HG03575 (cell line): ENCODE results near the gene LYZL6.

Experiments
- ATAC-seq: cut with Tn5 transposase; IDR thresholded peaks from one replicate; pipeline ENCODE4 v1.9.1; 2021; ENCODE audit not compliant: unreplicated experiment, insufficient number of reproducible peaks, low FRiP score; ENCODE audit errors: extremely low read depth

LYZL6 gene, protein sequence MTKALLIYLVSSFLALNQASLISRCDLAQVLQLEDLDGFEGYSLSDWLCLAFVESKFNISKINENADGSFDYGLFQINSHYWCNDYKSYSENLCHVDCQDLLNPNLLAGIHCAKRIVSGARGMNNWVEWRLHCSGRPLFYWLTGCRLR

GRCh38 chr17:35943537-35943936 is at the start of gene LYZL6:
LYZL6 (minus strand) TSS chr17:35943713; CDS start chr17:35939356, 4,357 bp downstream.
- no peak for ATAC-seq

DNA sequence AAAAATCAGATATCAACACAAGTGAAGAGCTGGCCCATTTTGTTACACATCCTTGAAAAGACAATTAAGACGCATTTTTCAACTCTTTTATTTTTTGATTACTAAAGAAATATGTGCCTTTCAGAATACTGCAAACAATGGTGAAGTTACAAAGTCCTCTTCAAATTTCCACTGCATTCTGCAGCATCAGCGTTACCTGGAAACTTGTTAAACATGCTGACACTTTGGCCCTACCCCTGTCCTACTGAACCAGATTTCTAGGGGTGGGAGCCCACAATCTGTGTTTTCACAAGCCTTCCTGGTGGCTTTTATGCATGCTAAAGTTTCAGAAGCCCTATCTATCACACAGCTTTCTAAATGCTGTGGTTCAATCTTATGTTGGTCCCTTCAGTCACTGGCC is 47.6 kb upstream of the LYZL6 start:
- no peak for ATAC-seq

GRCh38 chr17:35988164-35988563 is 44.7 kb upstream of the LYZL6 start:
- ATAC-seq = no peak

- ATAC-seq = no peak
Measured at GRCh38 chr17:35986643-35987042, 43.1 kb upstream of the LYZL6 start, which contains the start of gene CCL14. CCL14 (minus strand) TSS chr17:35986729; CDS start chr17:35986649, 80 bp downstream.

- no peak for ATAC-seq
Measured at GRCh38 chr17:35984140-35984539, 40.6 kb upstream of the LYZL6 start.

DNA sequence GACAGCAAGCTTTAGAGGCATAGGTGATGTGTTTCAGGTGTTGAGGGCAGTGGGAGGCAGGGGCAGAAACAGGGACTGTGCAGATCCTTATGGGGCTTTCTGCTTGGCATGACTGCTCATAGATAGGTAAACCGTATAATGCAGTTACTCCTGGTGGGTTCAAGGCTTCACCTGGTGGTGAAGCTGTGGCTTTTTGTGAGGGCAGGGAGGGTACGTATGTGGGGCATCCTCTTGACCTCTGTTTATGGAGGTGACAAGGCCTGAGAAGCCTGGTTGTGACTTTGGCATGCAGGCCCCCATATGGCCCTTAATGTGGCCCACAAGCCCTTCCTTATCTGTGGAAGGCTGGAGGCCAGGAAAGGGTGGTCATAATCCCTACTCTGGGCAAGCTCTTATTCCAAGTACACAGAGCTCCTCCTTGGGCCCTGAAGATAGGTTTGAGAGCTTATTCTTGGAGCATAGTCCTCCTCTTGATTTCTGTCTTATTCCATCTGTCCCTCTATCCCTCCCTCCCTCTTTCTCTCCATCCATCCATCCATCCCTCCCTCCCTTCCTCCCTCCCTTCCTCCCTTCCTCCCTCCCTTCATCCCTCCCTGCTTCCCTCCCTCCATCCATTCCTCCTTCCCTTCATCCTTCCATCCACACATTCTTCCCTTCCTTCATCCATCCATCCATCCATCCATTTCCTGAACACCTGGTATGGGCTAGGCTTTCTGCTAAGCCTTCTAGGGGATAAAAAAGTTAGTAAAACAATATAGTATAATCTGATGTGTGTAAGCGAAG is 39.1 kb upstream of the LYZL6 start:
- no peak for ATAC-seq

GRCh38 chr17:35981908-35982330 is 38.4 kb upstream of the LYZL6 start:
- ATAC-seq = no peak

DNA sequence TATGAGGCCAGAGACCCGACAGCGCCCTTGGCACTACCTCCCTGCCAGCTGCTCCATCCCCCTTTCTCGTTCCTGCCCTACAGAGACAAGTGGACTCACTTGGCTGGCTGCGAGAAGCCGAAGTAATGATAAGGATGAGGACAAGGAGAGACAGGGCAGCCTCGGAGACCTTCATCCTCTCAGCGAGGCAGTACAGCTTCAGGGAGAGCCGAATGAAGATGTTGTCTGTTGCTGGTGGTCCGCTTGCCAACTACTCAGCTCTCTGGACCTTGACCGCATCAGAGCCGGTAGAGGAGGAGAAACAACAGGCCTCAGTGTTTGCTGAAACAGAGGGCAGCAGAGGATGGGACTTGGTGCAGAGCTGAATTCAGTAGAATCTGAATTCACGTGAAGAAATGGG is 37.7 kb upstream of the LYZL6 start, which contains the start of gene CCL16:
Gene CCL16, minus strand, starts transcription at position 252 of the 400 bp plus-strand sequence. Its CDS starts 77 bp downstream, at position 175.
- no peak for ATAC-seq

- ATAC-seq = no peak
Measured at GRCh38 chr17:35978346-35978745, 34.8 kb upstream of the LYZL6 start.

GRCh38 chr17:35977509-35977908 is 34.0 kb upstream of the LYZL6 start:
- no peak for ATAC-seq

DNA sequence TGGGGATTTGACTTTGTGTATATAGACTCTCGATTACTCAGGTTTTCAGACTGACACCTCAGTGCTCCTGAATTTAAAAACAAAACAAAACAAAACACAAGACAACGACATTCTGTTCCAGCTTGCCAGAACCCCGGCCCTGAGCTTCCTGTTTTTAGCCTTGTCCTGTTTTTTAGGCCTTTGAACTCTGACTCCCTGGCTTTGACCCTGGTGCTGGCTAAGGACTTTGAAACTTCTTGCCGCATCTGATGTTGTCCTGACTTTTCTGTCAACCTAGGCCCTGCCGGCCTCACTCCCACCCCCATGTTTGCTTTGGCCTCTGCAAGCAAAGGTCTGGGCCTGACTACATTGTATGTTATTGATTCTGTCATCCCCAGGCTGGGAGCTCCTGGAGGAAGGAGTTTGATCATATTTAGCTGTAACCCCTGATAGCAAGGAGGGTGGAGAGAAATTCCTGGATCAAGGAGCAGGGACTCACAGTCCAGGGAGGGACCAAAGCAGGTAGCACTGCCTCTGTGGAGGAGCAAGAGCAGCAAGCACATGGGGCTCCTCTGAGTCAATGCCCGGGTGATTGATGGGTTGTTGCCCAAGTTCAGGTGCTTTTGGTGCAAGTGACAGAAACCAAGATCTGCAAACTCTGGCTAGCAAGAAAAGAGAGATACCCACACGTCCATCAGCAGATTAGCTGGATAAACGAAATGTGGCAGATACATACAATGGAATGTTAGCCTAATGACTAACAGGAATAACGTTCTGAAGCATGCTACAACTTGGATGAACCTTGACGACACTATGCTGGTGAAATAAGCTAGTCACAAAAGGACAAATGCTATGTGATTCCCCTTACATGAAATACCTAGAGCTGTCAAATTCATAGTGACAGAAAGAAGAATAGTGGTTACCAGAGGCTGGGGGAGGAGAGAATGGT is 30.1 kb upstream of the LYZL6 start:
- no peak for ATAC-seq

- ATAC-seq = no peak
Measured at GRCh38 chr17:35972945-35973332, 29.4 kb upstream of the LYZL6 start.

DNA sequence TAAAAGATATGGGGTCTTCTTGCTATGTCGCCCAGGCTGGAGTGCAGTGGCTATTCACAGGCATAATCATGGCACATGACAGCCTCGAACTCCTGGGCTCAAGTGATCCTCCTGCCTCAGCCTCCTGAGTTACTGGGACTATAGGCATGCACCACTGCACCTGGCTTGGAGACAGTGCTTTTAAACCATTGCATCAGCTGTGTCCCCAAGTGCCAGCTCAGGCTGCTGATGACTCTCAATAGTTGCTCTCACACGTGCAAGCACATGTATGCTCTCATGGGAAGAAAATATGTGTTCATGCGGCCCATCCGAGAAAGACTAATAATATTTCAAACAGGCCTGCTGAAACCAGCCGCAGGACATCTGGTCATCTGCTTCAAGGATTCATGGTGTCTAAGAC is 29.0 kb upstream of the LYZL6 start:
- no peak for ATAC-seq

DNA sequence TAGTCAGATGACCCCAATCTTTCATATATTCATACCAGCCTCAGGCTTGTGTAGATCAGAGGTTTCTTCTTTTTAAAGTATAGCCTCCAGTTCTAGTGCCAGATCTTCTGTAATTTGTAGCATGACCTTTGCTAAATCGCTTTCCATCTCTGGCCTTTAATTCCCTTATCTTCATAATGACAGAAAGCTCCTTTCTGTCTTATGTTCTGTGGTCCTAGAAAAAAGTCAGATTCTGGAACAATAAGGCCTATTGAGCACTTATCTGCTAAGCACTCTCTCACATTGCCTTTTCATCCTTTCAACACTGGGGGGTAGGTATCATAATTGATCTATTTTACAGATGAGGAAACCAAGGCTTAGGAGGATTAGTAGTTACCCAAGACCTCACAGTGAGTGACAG is 28.6 kb upstream of the LYZL6 start:
- no peak for ATAC-seq

DNA sequence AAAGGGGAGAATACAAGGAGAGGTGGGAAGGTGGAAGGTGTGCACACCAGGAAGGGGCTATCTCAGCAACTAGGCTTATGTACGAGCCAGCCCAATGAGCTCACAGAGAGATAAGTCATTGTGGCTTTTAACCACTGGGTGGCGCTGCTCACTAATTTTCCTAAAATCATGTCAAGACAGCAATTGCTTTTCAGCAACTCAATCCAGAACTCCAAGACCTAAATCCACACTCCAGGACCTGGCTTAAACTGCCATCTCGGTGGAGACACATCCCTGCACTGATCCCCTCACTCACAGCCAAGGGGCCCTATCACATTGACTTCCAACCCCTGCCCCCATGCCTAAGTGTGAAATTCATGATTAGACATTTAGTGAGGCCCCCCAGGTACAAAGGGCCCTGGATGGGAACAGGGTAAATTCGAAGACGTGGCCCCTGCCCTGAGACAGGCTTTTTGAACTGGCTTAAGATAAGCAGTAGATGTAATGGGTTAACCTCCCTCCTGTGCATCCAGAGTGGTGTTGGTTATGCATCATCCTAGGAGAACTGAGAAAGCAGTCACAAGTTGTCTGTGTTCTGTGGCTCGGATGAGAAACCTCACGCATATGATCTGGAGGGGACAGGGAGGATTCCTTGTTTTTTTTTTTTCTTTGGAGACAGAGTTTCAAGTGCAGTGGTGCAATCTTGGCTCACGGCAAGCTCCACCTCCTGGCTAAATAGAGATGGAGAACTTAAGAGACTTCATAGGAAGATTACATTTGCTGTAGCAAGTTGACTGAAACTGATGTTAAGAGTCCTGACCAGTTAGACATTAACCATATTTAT is 26.3 kb upstream of the LYZL6 start:
- no peak for ATAC-seq

DNA sequence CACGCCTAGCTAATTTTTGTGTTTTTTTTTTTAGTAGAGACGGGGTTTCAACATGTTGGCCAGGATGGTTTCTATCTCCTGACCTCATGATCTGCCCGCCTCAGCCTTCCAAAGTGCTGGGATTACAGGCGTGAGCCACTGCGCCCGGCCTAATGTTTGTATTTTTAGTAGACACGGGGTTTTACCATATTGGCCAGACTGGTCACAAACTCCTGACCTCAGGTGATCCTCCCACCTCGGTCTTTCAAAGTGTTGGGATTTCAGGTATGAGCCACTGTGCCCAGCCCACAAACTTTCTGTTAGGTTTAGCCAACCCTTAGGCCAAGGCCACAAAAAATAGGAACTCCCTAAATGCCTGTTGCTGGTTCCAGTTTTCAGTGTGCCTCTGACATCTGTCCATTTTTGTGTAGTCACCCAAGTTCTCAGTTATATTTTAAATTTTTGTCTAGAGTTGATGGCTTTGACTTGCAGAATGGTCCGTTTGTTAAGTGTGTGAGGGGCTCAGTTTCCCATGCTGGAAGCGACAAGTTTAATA is 25.1 kb upstream of the LYZL6 start:
- no peak for ATAC-seq

DNA sequence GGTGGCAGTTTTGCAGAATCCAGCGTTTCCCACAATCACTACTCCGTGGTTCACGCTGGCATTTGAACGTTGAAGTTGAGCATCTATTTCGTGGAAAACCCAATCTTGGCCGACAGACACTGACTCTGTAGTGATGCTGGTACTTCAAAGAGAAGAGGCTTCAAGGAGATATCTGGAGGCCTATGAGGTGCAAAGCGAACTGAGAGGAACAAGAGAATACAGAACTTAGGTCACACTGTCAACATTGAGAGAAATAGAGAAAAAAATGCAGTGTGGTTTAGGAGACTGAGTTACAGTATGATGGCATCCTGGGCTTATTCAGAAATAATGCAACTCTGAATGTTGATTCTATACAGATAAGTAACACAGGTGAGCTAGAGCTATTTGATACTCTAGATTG is 21.8 kb upstream of the LYZL6 start:
- ATAC-seq = no peak

DNA sequence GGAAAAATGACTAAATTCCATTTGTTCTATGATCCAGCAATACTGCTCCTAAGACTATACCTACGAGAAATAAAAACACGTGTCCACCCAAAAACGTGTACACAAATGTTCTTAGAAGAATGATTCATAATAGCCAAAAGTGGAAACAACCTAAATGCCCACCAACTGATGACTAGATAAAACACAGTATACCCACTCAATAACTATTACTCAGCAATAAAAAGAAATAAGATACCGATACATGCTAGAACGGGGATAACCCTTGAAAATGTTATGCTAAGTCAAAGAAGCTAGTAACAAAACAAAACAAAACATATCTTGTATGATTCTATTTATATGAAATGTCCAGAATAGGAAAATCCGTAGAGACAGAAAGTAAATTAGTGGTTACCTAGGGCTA is 20.1 kb upstream of the LYZL6 start:
- no peak for ATAC-seq

DNA sequence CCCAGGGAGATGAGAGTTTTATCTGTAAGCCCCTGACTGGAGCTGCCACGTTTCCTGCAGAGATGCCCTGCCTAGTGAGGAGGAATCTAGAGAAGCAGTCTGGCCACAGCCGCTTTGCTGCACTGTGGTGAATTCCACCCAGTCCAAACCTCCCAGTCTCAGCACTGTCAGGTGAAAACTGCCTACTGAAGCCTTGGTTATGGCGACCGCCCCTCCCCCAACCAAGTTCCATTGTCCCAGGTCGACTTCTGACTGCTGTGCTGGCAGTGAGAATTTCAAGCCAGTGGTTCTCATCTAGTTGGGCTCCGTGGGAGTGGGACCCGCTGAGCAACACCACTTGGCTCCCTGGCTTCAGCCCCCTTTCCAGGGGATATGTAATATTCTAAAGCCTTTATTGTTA is 10.2 kb upstream of the LYZL6 start:
- ATAC-seq = no peak
